Breast epithelium (tissue), 4 donors: ENCODE measurements around the gene CCDC170. TPM values are rescaled to one million over a fixed set of nuclear protein-coding genes. Genes with fewer than 3 reads are reported as not detected.

ENCODE experiments used
- DNase-seq, 2 donors: peaks; one replicate each; pipeline ENCODE4 v3.0.0-alpha.2; 2019; ENCODE audit warnings: low spot score in 2 of 2
- H3K27ac ChIP-seq, 2 donors: fragments of 200-600 bp; sonication (generic) in 1 of 2; one replicate each; pipeline ENCODE4 v1.5.1; 2016 to 2019; ENCODE audit warnings: mild to moderate bottlenecking in 1 of 2
- H3K27me3 ChIP-seq, 2 donors: fragments of 200-600 bp; sonication (generic) in 1 of 2; one replicate each; pipeline versions ENCODE4 v1.5.1 to v1.6.0; 2017 to 2019; ENCODE audit warnings: control low read depth in 1 of 2, mild to moderate bottlenecking in 1 of 2
- H3K36me3 ChIP-seq: fragments of 200-600 bp; one replicate; pipeline ENCODE4 v1.5.1; 2019
- H3K4me1 ChIP-seq, 2 donors: fragments of 200-600 bp; sonication (generic); one replicate each; pipeline ENCODE4 v1.5.1; 2016 to 2019; ENCODE audit warnings: control low read depth in 1 of 2
- H3K4me3 ChIP-seq, 3 donors: fragments of 200-600 bp; sonication (generic); 1 replicate in 2 of 3; 2 replicates in 1 of 3; pipeline ENCODE4 v1.5.1; 2016 to 2019; ENCODE audit warnings: mild to moderate bottlenecking in 3 of 3, moderate library complexity in 2 of 3
- H3K9me3 ChIP-seq, 2 donors: fragments of 200-600 bp; sonication (generic) in 1 of 2; one replicate each; pipeline ENCODE4 v1.5.1; 2016 to 2019; ENCODE audit warnings: control low read depth in 1 of 2
- POLR2A ChIP-seq: fragments of 450-650 bp; IDR thresholded peaks from one replicate; pipeline ENCODE4 v1.6.1; 2016; ENCODE audit warnings: antibody characterized with exemption, mild to moderate bottlenecking, moderate library complexity
- POLR2AphosphoS5 ChIP-seq, 3 donors: sonication (generic); formaldehyde crosslinking; IDR thresholded peaks; one replicate each; pipeline ENCODE4 v1.6.1; 2017; ENCODE audit warnings: antibody characterized with exemption in 3 of 3
- intact Hi-C: fragments of 100-400 bp; cut with DNase I; formaldehyde crosslinking; loops from one replicate; pipeline ENCODE4 v1.15.1; 2023; ENCODE audit warnings: low total_unique reads
- total RNA-seq, 3 donors: library from RNA; depleted of rRNA; stranded (reverse); fragments of >200 nt; gene quantifications; one replicate each; pipeline ENCODE4 v1.1.0, GENCODE V29; 2016
- TF ChIP-seq, protein P1 (sequence below), 3 donors: fragments of 450-650 bp; IDR thresholded peaks; one replicate each; pipeline ENCODE4 v1.5.1; 2016 to 2017; ENCODE audit warnings: antibody characterized with exemption in 3 of 3, mild to moderate bottlenecking in 3 of 3, moderate library complexity in 3 of 3

The CCDC170 gene
- total RNA-seq, 3 donors from 2014 or later: 3.5 to 9.8 (median 9.4) TPM

DNA sequence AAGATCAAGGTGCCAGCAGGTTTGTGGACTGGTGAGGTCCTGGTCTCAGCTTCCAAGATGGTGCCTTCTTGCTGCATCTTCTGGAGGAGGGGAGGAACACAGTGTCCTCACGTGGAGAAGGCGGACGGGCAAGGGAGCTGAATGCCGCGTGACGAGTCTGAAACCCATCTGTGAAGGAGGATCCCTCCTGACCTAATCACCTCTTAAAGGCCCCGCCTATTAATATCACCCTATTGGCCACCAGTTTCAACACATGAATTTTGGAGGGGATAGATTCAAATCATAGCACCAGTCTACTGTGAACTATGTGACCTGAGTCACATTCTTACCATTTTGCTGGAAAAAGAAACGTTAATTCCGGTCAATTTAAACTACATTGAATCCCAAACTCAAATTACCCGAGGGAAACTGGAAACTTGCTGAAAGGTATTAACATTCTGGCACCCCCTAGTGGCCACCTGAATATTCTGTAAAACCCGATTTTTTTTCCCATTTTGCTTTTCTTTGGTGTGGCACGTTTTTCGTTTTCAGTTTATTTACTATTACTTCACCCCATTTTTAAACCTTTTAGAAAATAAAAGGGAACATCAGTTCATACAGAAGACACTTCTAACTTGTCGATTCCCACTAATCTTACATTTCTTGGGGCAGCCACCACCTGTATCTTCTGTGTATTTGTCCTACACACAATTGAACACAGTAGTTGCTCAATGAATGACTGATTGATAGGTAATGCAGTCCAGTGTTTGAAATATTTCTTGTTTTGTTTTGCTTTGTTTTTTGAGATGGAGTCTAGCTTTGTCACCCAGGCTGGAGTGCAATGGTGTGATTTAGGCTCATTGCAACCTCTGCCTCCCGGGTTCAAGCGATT, 17.9 kb upstream of the CCDC170 start:
- H3K27ac ChIP-seq: no peak overlapping the region
- H3K36me3 ChIP-seq: no peaks in the 10 kb centered on the region
- H3K9me3 ChIP-seq: no peaks in the 10 kb centered on the region
- no peak for DNase-seq
- peak overlapping the region in 1 of 3 donors; percentile 17 for H3K4me3 ChIP-seq
- H3K4me1 ChIP-seq: no peaks in the 10 kb centered on the region
- intact Hi-C loops: loop anchor here (2.0 to 5.0 kb wide), 2 partner anchors 35 to 404 kb away; no protein-coding TSS in a partner anchor
- H3K27me3 ChIP-seq: no peaks in the 10 kb centered on the region
- TF ChIP-seq, protein P1, sequence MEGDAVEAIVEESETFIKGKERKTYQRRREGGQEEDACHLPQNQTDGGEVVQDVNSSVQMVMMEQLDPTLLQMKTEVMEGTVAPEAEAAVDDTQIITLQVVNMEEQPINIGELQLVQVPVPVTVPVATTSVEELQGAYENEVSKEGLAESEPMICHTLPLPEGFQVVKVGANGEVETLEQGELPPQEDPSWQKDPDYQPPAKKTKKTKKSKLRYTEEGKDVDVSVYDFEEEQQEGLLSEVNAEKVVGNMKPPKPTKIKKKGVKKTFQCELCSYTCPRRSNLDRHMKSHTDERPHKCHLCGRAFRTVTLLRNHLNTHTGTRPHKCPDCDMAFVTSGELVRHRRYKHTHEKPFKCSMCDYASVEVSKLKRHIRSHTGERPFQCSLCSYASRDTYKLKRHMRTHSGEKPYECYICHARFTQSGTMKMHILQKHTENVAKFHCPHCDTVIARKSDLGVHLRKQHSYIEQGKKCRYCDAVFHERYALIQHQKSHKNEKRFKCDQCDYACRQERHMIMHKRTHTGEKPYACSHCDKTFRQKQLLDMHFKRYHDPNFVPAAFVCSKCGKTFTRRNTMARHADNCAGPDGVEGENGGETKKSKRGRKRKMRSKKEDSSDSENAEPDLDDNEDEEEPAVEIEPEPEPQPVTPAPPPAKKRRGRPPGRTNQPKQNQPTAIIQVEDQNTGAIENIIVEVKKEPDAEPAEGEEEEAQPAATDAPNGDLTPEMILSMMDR (IDR thresholded peaks at IDR 0.05): peak; percentile 44 to 78 (median 63)
- TF ChIP-seq POLR2A (no peak), POLR2AphosphoS5 (IDR thresholded peaks at IDR 0.05) (no peak)

DNA sequence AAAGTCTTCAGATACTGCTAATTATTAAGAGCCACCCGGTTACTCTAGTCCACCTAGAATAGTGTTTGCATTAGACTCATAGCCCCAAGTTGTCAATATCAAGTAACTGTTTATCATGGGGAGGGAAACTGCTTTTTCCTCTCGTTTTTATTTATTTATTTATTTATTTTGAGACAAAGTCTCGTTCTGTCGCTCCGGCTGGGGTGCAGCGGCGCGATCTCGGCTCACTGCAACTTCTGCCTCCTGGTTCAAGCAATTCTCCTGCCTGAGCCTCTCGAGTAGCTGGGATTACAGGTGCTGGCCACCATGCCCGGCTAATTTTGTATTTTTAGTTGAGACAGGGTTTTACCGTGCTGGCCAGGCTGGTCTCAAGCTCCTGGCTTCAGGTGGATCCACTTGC, 16.1 kb upstream of the CCDC170 start:
- DNase-seq: no peak
- H3K27me3 ChIP-seq: no peaks in the 10 kb centered on the region
- H3K36me3 ChIP-seq: no peaks in the 10 kb centered on the region
- H3K27ac ChIP-seq: no peak overlapping the region
- intact Hi-C loops: loop anchor here (5.0 kb wide), 1 partner anchor 405 kb away; no protein-coding TSS in a partner anchor
- TF ChIP-seq, protein P1 (IDR thresholded peaks at IDR 0.05): no peak
- TF ChIP-seq POLR2AphosphoS5 (IDR thresholded peaks at IDR 0.05) (no peak), POLR2A (no peak)
- H3K9me3 ChIP-seq: no peaks in the 10 kb centered on the region
- H3K4me3 ChIP-seq: no peak overlapping the region
- no peaks in the 10 kb centered on the region for H3K4me1 ChIP-seq

DNA sequence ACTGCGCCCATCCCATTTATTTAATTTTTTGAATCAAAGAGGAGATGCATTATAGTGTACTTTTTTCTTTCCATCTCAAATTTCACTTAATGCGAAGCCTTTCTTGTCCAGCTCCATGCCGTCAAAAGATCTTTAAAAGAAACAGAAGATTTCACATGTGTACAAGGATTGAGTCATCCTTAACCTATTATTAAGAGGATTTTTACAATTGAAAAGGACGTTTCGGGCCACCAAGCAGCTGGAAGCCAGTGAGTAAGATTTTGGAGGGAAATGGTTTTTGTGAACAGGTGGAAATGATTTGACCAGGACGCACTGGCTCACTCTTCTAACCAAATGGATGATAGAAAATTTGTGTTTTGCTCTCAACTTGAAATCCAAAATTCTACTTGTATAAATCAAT, 15.1 kb upstream of the CCDC170 start:
- H3K27ac ChIP-seq: no peak overlapping the region
- no peaks in the 10 kb centered on the region for H3K4me1 ChIP-seq
- TF ChIP-seq POLR2AphosphoS5 (IDR thresholded peaks at IDR 0.05) (no peak), POLR2A (no peak)
- TF ChIP-seq, protein P1 (IDR thresholded peaks at IDR 0.05): no peak
- H3K4me3 ChIP-seq: no peak overlapping the region
- H3K9me3 ChIP-seq: no peaks in the 10 kb centered on the region
- H3K36me3 ChIP-seq: no peaks in the 10 kb centered on the region
- no peak for DNase-seq
- H3K27me3 ChIP-seq: no peaks in the 10 kb centered on the region
- intact Hi-C loops: loop anchor here (5.0 kb wide), 1 partner anchor 406 kb away; no protein-coding TSS in a partner anchor

DNA sequence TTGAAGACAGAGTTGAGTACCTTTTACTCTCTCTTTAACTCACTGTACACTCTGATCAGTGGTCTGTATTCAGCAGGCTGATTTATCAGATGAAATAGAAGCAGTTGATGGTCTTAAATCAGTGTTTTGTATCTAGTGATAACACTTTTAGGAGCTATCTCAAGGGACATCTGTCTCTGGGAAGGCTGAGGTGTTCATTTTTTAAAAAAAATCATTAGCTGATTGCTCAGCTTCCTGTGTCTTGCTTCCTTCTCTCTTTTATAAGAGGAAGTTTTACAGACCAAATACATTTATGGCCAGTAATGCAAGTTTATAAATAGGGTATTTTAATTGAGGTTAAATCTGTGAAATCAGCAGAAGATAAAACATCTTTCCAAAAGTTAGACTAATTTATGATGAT, 12.0 kb upstream of the CCDC170 start:
- no peak for DNase-seq
- no peaks in the 10 kb centered on the region for H3K9me3 ChIP-seq
- no peaks in the 10 kb centered on the region for H3K4me1 ChIP-seq
- no peaks in the 10 kb centered on the region for H3K36me3 ChIP-seq
- H3K4me3 ChIP-seq: no peak overlapping the region
- H3K27ac ChIP-seq: no peak overlapping the region
- no peaks in the 10 kb centered on the region for H3K27me3 ChIP-seq
- intact Hi-C loops: no loop called here
- TF ChIP-seq POLR2AphosphoS5 (IDR thresholded peaks at IDR 0.05): no peak
- TF ChIP-seq, protein P1 (IDR thresholded peaks at IDR 0.05): no peak
- TF ChIP-seq POLR2A: no peak

DNA sequence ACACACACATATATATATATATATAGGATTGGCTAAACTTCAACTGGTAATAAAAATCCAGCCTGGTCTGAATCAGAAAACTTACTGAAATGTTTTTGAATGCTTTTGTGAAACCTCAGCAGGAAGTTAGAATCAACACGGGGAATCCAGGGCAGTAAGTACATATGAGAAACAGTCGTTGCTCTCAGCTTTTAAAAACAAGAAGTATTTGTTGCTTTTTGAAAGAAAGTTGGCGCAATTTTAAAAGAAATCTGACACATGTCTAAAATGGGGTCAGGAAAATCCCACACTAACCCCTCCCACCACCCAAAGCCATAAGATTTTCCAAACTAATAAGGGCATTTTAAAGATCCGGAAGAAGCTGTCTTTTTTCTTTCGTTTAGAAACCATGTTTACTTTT, 11.5 kb upstream of the CCDC170 start:
- H3K27me3 ChIP-seq: no peaks in the 10 kb centered on the region
- H3K36me3 ChIP-seq: no peaks in the 10 kb centered on the region
- no peaks in the 10 kb centered on the region for H3K4me1 ChIP-seq
- intact Hi-C loops: no loop called here
- peak overlapping the region; percentile 0 to 49 (median 14) for H3K4me3 ChIP-seq
- TF ChIP-seq, protein P1 (IDR thresholded peaks at IDR 0.05): no peak
- TF ChIP-seq POLR2AphosphoS5 (IDR thresholded peaks at IDR 0.05): no peak
- no peak for TF ChIP-seq POLR2A
- H3K9me3 ChIP-seq: no peaks in the 10 kb centered on the region
- DNase-seq: no peak
- peak overlapping the region; percentile 31 to 45 for H3K27ac ChIP-seq
